ENCODE results near the gene APBA2.

The APBA2 gene

GRCh38 chr15:29083858-29084257 lies 198.1 kb downstream of the APBA2 start:
- no peak overlapping the region for H3K4me3 ChIP-seq (ENCODE audit: low read length)
- DNase-seq (ENCODE audit: low read depth, low spot score), result no peak

GRCh38 chr15:29086001-29086400 lies 200.2 kb downstream of the APBA2 start:
- no peak for DNase-seq (ENCODE audit: low read depth, low spot score)
- H3K4me3 ChIP-seq (ENCODE audit: low read length), result no peak overlapping the region

GRCh38 chr15:29086891-29087290 lies 201.1 kb downstream of the APBA2 start:
- no peak for DNase-seq (ENCODE audit: low read depth, low spot score)

GRCh38 chr15:29087521-29088285 lies 201.9 kb downstream of the APBA2 start:
- DNase-seq (ENCODE audit: low read depth, low spot score), result no peak

More at GRCh38 chr15:29086891-29087290, 201.1 kb downstream of the APBA2 start:
- H3K4me3 ChIP-seq (ENCODE audit: low read length), result no peak overlapping the region

GRCh38 chr15:29088666-29089065 lies 202.9 kb downstream of the APBA2 start:
- H3K4me3 ChIP-seq (ENCODE audit: low read length), result no peak overlapping the region
- no peak for DNase-seq (ENCODE audit: low read depth, low spot score)

More at GRCh38 chr15:29087521-29088285, 201.9 kb downstream of the APBA2 start:
- H3K4me3 ChIP-seq (ENCODE audit: low read length), result no peak overlapping the region

- peak; percentile 49 for DNase-seq (ENCODE audit: low read depth, low spot score)
Measured at GRCh38 chr15:29089731-29090616, 204.2 kb downstream of the APBA2 start.

GRCh38 chr15:29090617-29091466 lies 205.1 kb downstream of the APBA2 start:
- peak; percentile 29 for DNase-seq (ENCODE audit: low read depth, low spot score)
- H3K4me3 ChIP-seq (ENCODE audit: low read length), result no peak overlapping the region

More at GRCh38 chr15:29089731-29090616, 204.2 kb downstream of the APBA2 start:
- H3K4me3 ChIP-seq (ENCODE audit: low read length), result no peak overlapping the region; the same call in 1 of the 2 replicates

- no peak overlapping the region for H3K4me3 ChIP-seq (ENCODE audit: low read length)
- DNase-seq (ENCODE audit: low read depth, low spot score), result no peak
Measured at GRCh38 chr15:29091666-29092065, 205.9 kb downstream of the APBA2 start.

- DNase-seq (ENCODE audit: low read depth, low spot score), result no peak
- no peak overlapping the region for H3K4me3 ChIP-seq (ENCODE audit: low read length)
Measured at GRCh38 chr15:29092376-29093064, 206.7 kb downstream of the APBA2 start.

- H3K4me3 ChIP-seq (ENCODE audit: low read length), result no peak overlapping the region
- DNase-seq (ENCODE audit: low read depth, low spot score), result no peak
Measured at GRCh38 chr15:29093065-29093435, 207.3 kb downstream of the APBA2 start.

- no peak overlapping the region for H3K4me3 ChIP-seq (ENCODE audit: low read length)
- no peak for DNase-seq (ENCODE audit: low read depth, low spot score)
Measured at GRCh38 chr15:29093696-29094343, 208.0 kb downstream of the APBA2 start.

- no peak for DNase-seq (ENCODE audit: low read depth, low spot score)
- no peak overlapping the region for H3K4me3 ChIP-seq (ENCODE audit: low read length)
Measured at GRCh38 chr15:29094711-29095110, 208.9 kb downstream of the APBA2 start.

- no peak for DNase-seq (ENCODE audit: low read depth, low spot score)
- no peak overlapping the region for H3K4me3 ChIP-seq (ENCODE audit: low read length)
Measured at GRCh38 chr15:29095746-29096145, 210.0 kb downstream of the APBA2 start.

- DNase-seq (ENCODE audit: low read depth, low spot score), result no peak
- no peak overlapping the region for H3K4me3 ChIP-seq (ENCODE audit: low read length)
Measured at GRCh38 chr15:29097168-29097567, 211.4 kb downstream of the APBA2 start.

GRCh38 chr15:29097971-29098370 lies 212.2 kb downstream of the APBA2 start:
- H3K4me3 ChIP-seq (ENCODE audit: low read length), result no peak overlapping the region
- DNase-seq (ENCODE audit: low read depth, low spot score), result no peak

- no peak overlapping the region for H3K4me3 ChIP-seq (ENCODE audit: low read length)
- DNase-seq (ENCODE audit: low read depth, low spot score), result no peak
Measured at GRCh38 chr15:29098652-29099051, 212.9 kb downstream of the APBA2 start.

- H3K4me3 ChIP-seq (ENCODE audit: low read length), result no peak overlapping the region
- DNase-seq (ENCODE audit: low read depth, low spot score), result no peak
Measured at GRCh38 chr15:29099131-29099880, 213.5 kb downstream of the APBA2 start.
